KOPT-K1 (cell line): ENCODE data around the gene FNBP1L.
A peak's percentile ranks its signal among the peaks of the same experiment; 100 is the strongest.

Source experiments
- H3K27ac ChIP-seq: fragments of 200-600 bp; sonication (generic); 2 replicates; pipeline ENCODE4 v1.5.1; 2016; ENCODE audit warnings: antibody characterized with exemption, mild to moderate bottlenecking, low read depth, low read length; ENCODE audit not compliant: poor library complexity, severe bottlenecking
- H3K36me3 ChIP-seq: fragments of 200-600 bp; sonication (generic); 2 replicates; pipeline ENCODE4 v1.5.1; 2017; ENCODE audit warnings: antibody characterized with exemption, mild to moderate bottlenecking, low read length, moderate library complexity; ENCODE audit not compliant: insufficient read depth
- H3K9me3 ChIP-seq: fragments of 200-600 bp; sonication (generic); 2 replicates; pipeline ENCODE4 v1.5.1; 2017; ENCODE audit warnings: antibody characterized with exemption, low read length, mild to moderate bottlenecking; ENCODE audit not compliant: insufficient read depth, poor library complexity, severe bottlenecking

FNBP1L gene

GRCh38 chr1:93447481-93448291 lies at the start of gene FNBP1L:
Gene FNBP1L (plus strand): TSS chr1:93448118. CDS start chr1:93448282, 164 bp downstream.
- peak within 1 kb of the TSS; percentile 45 for H3K27ac ChIP-seq
- H3K9me3 ChIP-seq = no peaks in the 10 kb centered on the region
- H3K36me3 ChIP-seq = no peaks in the 10 kb centered on the region

GRCh38 chr1:93399781-93400180 lies 48.1 kb upstream of the FNBP1L start:
- Histone ChIP-seq H3K27ac (no peak overlapping the region), H3K36me3 (no peaks in the 10 kb centered on the region), H3K9me3 (peaks cover 3% of the 10 kb centered on the region)

GRCh38 chr1:93408203-93408602 lies 39.7 kb upstream of the FNBP1L start:
- no peaks in the 10 kb centered on the region for H3K36me3 ChIP-seq
- peaks cover 9% of the 10 kb centered on the region for H3K9me3 ChIP-seq
- no peak overlapping the region for H3K27ac ChIP-seq

GRCh38 chr1:93411000-93411399 lies 36.9 kb upstream of the FNBP1L start:
- H3K27ac ChIP-seq = no peak overlapping the region

GRCh38 chr1:93414749-93415148 lies 33.2 kb upstream of the FNBP1L start:
- Histone ChIP-seq H3K9me3 (no peaks in the 10 kb centered on the region), H3K36me3 (no peaks in the 10 kb centered on the region), H3K27ac (no peak overlapping the region)

More at GRCh38 chr1:93411000-93411399, 36.9 kb upstream of the FNBP1L start:
- H3K36me3 ChIP-seq = no peaks in the 10 kb centered on the region
- H3K9me3 ChIP-seq = peaks cover 9% of the 10 kb centered on the region

- no peak overlapping the region for H3K27ac ChIP-seq
- H3K9me3 ChIP-seq = no peaks in the 10 kb centered on the region
- no peaks in the 10 kb centered on the region for H3K36me3 ChIP-seq
Observed at GRCh38 chr1:93415296-93415695, 32.6 kb upstream of the FNBP1L start.

- no peaks in the 10 kb centered on the region for H3K36me3 ChIP-seq
- no peak overlapping the region for H3K27ac ChIP-seq
- no peaks in the 10 kb centered on the region for H3K9me3 ChIP-seq
Observed at GRCh38 chr1:93416183-93416582, 31.7 kb upstream of the FNBP1L start.

- H3K27ac ChIP-seq = no peak overlapping the region
- H3K9me3 ChIP-seq = no peaks in the 10 kb centered on the region
- no peaks in the 10 kb centered on the region for H3K36me3 ChIP-seq
Observed at GRCh38 chr1:93419344-93419743, 28.6 kb upstream of the FNBP1L start.

GRCh38 chr1:93420400-93420799 lies 27.5 kb upstream of the FNBP1L start:
- Histone ChIP-seq H3K9me3 (no peaks in the 10 kb centered on the region), H3K27ac (no peak overlapping the region), H3K36me3 (no peaks in the 10 kb centered on the region)

- peaks cover 19% of the 10 kb centered on the region for H3K9me3 ChIP-seq
- no peaks in the 10 kb centered on the region for H3K36me3 ChIP-seq
- H3K27ac ChIP-seq = no peak overlapping the region
Observed at GRCh38 chr1:93426181-93426580, 21.7 kb upstream of the FNBP1L start.

GRCh38 chr1:93427656-93428055 lies 20.3 kb upstream of the FNBP1L start:
- H3K9me3 ChIP-seq = peaks cover 19% of the 10 kb centered on the region
- no peaks in the 10 kb centered on the region for H3K36me3 ChIP-seq
- H3K27ac ChIP-seq = no peak overlapping the region

GRCh38 chr1:93433407-93433961 lies 14.4 kb upstream of the FNBP1L start:
- peaks cover 15% of the 10 kb centered on the region for H3K9me3 ChIP-seq
- H3K36me3 ChIP-seq = no peaks in the 10 kb centered on the region
- no peak overlapping the region for H3K27ac ChIP-seq

- no peaks in the 10 kb centered on the region for H3K36me3 ChIP-seq
- H3K9me3 ChIP-seq = peaks cover 15% of the 10 kb centered on the region
- no peak overlapping the region for H3K27ac ChIP-seq
Observed at GRCh38 chr1:93434088-93434487, 13.8 kb upstream of the FNBP1L start.

- peaks cover 15% of the 10 kb centered on the region for H3K9me3 ChIP-seq
- no peak overlapping the region for H3K27ac ChIP-seq
- H3K36me3 ChIP-seq = no peaks in the 10 kb centered on the region
Observed at GRCh38 chr1:93434987-93435386, 12.9 kb upstream of the FNBP1L start.

GRCh38 chr1:93435443-93435842 lies 12.5 kb upstream of the FNBP1L start:
- no peak overlapping the region for H3K27ac ChIP-seq
- peaks cover 15% of the 10 kb centered on the region for H3K9me3 ChIP-seq
- H3K36me3 ChIP-seq = no peaks in the 10 kb centered on the region

GRCh38 chr1:93436496-93436895 lies 11.4 kb upstream of the FNBP1L start:
- Histone ChIP-seq H3K36me3 (no peaks in the 10 kb centered on the region), H3K27ac (no peak overlapping the region), H3K9me3 (peaks cover 15% of the 10 kb centered on the region)
